ENCODE data around the gene RASA2.

GRCh38 chr3:141632779-141633374 is 146.1 kb downstream of the RASA2 start:
- TF ChIP-seq, protein P1, sequence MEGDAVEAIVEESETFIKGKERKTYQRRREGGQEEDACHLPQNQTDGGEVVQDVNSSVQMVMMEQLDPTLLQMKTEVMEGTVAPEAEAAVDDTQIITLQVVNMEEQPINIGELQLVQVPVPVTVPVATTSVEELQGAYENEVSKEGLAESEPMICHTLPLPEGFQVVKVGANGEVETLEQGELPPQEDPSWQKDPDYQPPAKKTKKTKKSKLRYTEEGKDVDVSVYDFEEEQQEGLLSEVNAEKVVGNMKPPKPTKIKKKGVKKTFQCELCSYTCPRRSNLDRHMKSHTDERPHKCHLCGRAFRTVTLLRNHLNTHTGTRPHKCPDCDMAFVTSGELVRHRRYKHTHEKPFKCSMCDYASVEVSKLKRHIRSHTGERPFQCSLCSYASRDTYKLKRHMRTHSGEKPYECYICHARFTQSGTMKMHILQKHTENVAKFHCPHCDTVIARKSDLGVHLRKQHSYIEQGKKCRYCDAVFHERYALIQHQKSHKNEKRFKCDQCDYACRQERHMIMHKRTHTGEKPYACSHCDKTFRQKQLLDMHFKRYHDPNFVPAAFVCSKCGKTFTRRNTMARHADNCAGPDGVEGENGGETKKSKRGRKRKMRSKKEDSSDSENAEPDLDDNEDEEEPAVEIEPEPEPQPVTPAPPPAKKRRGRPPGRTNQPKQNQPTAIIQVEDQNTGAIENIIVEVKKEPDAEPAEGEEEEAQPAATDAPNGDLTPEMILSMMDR (conservative IDR thresholded peaks at IDR 0.05; ENCODE audit: low read depth in 2 of 2) = peak in 1 of 2 experiments; percentile 30; a peak in 3 of 4 replicates
- TF ChIP-seq EZH2 (IDR thresholded peaks at IDR 0.05; ENCODE audit: low read depth, unreplicated experiment) = no peak
- TF ChIP-seq, protein P2, sequence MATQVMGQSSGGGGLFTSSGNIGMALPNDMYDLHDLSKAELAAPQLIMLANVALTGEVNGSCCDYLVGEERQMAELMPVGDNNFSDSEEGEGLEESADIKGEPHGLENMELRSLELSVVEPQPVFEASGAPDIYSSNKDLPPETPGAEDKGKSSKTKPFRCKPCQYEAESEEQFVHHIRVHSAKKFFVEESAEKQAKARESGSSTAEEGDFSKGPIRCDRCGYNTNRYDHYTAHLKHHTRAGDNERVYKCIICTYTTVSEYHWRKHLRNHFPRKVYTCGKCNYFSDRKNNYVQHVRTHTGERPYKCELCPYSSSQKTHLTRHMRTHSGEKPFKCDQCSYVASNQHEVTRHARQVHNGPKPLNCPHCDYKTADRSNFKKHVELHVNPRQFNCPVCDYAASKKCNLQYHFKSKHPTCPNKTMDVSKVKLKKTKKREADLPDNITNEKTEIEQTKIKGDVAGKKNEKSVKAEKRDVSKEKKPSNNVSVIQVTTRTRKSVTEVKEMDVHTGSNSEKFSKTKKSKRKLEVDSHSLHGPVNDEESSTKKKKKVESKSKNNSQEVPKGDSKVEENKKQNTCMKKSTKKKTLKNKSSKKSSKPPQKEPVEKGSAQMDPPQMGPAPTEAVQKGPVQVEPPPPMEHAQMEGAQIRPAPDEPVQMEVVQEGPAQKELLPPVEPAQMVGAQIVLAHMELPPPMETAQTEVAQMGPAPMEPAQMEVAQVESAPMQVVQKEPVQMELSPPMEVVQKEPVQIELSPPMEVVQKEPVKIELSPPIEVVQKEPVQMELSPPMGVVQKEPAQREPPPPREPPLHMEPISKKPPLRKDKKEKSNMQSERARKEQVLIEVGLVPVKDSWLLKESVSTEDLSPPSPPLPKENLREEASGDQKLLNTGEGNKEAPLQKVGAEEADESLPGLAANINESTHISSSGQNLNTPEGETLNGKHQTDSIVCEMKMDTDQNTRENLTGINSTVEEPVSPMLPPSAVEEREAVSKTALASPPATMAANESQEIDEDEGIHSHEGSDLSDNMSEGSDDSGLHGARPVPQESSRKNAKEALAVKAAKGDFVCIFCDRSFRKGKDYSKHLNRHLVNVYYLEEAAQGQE (IDR thresholded peaks at IDR 0.05; ENCODE audit: unreplicated experiment) = no peak

All from GM23338 (cell line).